NCI-H82 treated with DMSO at 0.1 percent for 48 hours (cell line): ENCODE measurements around the gene FOXP4.

Experiments used
- DNase-seq: peaks from one replicate; lab custom pipeline; 2025; ENCODE audit not compliant: unreplicated experiment; lab: John Stamatoyannopoulos, UW

FOXP4 gene

GRCh38 chr6:41522780-41523548 is 23.2 kb upstream of the FOXP4 start:
- no peak for DNase-seq

GRCh38 chr6:41523915-41524633 is 22.1 kb upstream of the FOXP4 start:
- DNase-seq: no peak

- DNase-seq: no peak
Measured at GRCh38 chr6:41524634-41525011, 21.6 kb upstream of the FOXP4 start.

- DNase-seq: peak; percentile 10
Measured at GRCh38 chr6:41527721-41528408, 18.3 kb upstream of the FOXP4 start.

GRCh38 chr6:41528409-41528963 is 17.7 kb upstream of the FOXP4 start:
- no peak for DNase-seq

GRCh38 chr6:41529049-41529448 is 17.1 kb upstream of the FOXP4 start:
- no peak for DNase-seq

GRCh38 chr6:41529970-41530369 is 16.2 kb upstream of the FOXP4 start:
- no peak for DNase-seq

- no peak for DNase-seq
Measured at GRCh38 chr6:41530476-41530875, 15.7 kb upstream of the FOXP4 start.

GRCh38 chr6:41531016-41531415 is 15.2 kb upstream of the FOXP4 start:
- DNase-seq: no peak

GRCh38 chr6:41531591-41532582 is 14.3 kb upstream of the FOXP4 start:
- DNase-seq: no peak

- DNase-seq: no peak
Measured at GRCh38 chr6:41535766-41536165, 10.4 kb upstream of the FOXP4 start.

GRCh38 chr6:41536795-41537758 is 9.1 kb upstream of the FOXP4 start:
- no peak for DNase-seq

GRCh38 chr6:41538556-41539182 is 7.5 kb upstream of the FOXP4 start:
- no peak for DNase-seq

GRCh38 chr6:41539204-41539603 is 7.0 kb upstream of the FOXP4 start:
- DNase-seq: no peak

GRCh38 chr6:41541364-41541763 is 4.8 kb upstream of the FOXP4 start:
- no peak for DNase-seq

- DNase-seq: no peak
Measured at GRCh38 chr6:41543087-41543486, 3.1 kb upstream of the FOXP4 start.

GRCh38 chr6:41545247-41545702 is 906 bp upstream of the FOXP4 start:
- no peak for DNase-seq

- no peak for DNase-seq
Measured at GRCh38 chr6:41546475-41546865, 289 bp downstream of the FOXP4 start.
